PC-9 (cell line): ENCODE measurements around the gene SEC22A. TPM values are rescaled to one million over a fixed set of nuclear protein-coding genes. Genes with fewer than 3 reads are reported as not detected.

ENCODE experiments used
- BruUV-seq: library from RNA; stranded (reverse); fragments of 400-500 nt; replicated peaks from 2 replicates; lab custom pipeline; 2021; lab: Mats Ljungman, UMichigan
- CTCF ChIA-PET: fragments of 300-600 bp; sonication (Branson Sonifier 250); formaldehyde crosslinking; loops from one replicate; lab custom pipeline; 2022; ENCODE audit warnings: antibody characterized with exemption; lab: Charles Lee
- POLR2A ChIA-PET: fragments of 300-600 bp; sonication (Branson Sonifier 250); formaldehyde crosslinking; loops from one replicate; lab custom pipeline; 2022; ENCODE audit warnings: antibody characterized with exemption; ENCODE audit not compliant: unreplicated experiment; lab: Charles Lee
- DNase-seq, 2 experiments: peaks; one replicate each; pipeline versions ENCODE4 v3.0.0 to v3.0.0-alpha.2; 2015 to 2022; ENCODE audit warnings: mixed read lengths in 1 of 2
- H2AFZ ChIP-seq: fragments of 200-600 bp; sonication (generic); 2 replicates; pipeline ENCODE4 v1.8.1; 2017; ENCODE audit warnings: antibody characterized with exemption
- H3F3A ChIP-seq: fragments of 200-600 bp; sonication (generic); 2 replicates; pipeline ENCODE4 v1.8.1; 2017; ENCODE audit warnings: antibody characterized with exemption, mild to moderate bottlenecking, low read depth; ENCODE audit not compliant: insufficient read depth
- H3K27ac ChIP-seq: fragments of 200-600 bp; sonication (generic); 2 replicates; pipeline ENCODE4 v1.6.1; 2016; ENCODE audit warnings: mixed run types
- H3K27me3 ChIP-seq: fragments of 200-600 bp; sonication (generic); 2 replicates; pipeline ENCODE4 v1.6.1; 2016; ENCODE audit warnings: low read depth, mixed run types; ENCODE audit not compliant: insufficient read depth
- H3K36me3 ChIP-seq: fragments of 200-600 bp; sonication (generic); 2 replicates; pipeline ENCODE4 v1.6.1; 2016; ENCODE audit warnings: low read depth, mixed run types
- H3K4me1 ChIP-seq: fragments of 200-600 bp; sonication (generic); replicated peaks from 2 replicates; pipeline ENCODE4 v1.6.1; 2016; ENCODE audit warnings: mixed run types; ENCODE audit not compliant: insufficient read depth
- H3K4me2 ChIP-seq: fragments of 200-600 bp; sonication (generic); 2 replicates; pipeline ENCODE4 v1.6.1; 2017; ENCODE audit warnings: mixed run types
- H3K4me3 ChIP-seq: fragments of 200-600 bp; sonication (generic); 2 replicates; pipeline ENCODE4 v1.6.1; 2016; ENCODE audit warnings: mixed run types
- H3K79me2 ChIP-seq: fragments of 200-600 bp; sonication (generic); 2 replicates; pipeline ENCODE4 v1.6.1; 2017; ENCODE audit warnings: low read depth, mixed run types
- H3K9me2 ChIP-seq: fragments of 200-600 bp; sonication (generic); 2 replicates; pipeline ENCODE4 v1.8.1; 2017; ENCODE audit warnings: mild to moderate bottlenecking; ENCODE audit not compliant: insufficient read depth
- H3K9me3 ChIP-seq: fragments of 200-600 bp; sonication (generic); 2 replicates; pipeline ENCODE4 v1.8.1; 2016; ENCODE audit warnings: low read depth; ENCODE audit not compliant: insufficient read depth
- H4K20me1 ChIP-seq: fragments of 200-600 bp; sonication (generic); 2 replicates; pipeline ENCODE4 v1.8.1; 2017; ENCODE audit not compliant: insufficient read depth
- EZH2 ChIP-seq: fragments of 200-600 bp; sonication (generic); IDR thresholded peaks from 2 replicates; pipeline ENCODE4 v1.8.0; 2017; ENCODE audit warnings: antibody characterized with exemption, low read depth
- intact Hi-C: fragments of 100-400 bp; cut with micrococcal nuclease; formaldehyde crosslinking; loops from one replicate; pipeline ENCODE4 v1.10.0; 2022; ENCODE audit not compliant: unreplicated experiment
- total RNA-seq: library from RNA; stranded (reverse); gene quantifications from 2 replicates; pipeline ENCODE4 v1.2.3, GENCODE V29; 2021
- TF ChIP-seq, protein P1 (sequence below): fragments of 200-600 bp; sonication (generic); conservative IDR thresholded peaks from 2 replicates; pipeline ENCODE4 v1.6.1; 2017; ENCODE audit warnings: mixed run types, antibody characterized with exemption, mild to moderate bottlenecking, moderate library complexity

The SEC22A gene
- total RNA-seq, 1 experiment from 2014 or later = 20.2 TPM

DNA sequence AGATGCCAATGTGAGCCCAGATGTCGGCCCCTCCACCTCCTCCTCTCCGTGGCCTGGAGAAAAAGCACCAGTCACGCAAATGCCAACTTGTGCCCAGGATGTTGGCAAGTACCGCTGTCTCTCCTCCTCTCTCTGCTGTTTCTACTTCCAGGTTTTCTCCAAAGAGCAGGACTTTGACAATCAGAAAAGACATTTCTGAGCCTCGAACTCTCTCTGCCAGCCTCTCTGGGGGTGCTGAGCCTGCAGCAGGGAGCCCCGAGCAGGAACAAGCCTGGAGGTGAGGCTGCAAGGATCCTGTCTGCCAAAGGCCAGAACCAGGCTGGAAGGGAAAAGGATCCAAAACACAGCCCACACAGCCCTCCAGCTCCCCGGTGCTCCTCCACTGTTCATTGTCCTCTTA lies 89.7 kb downstream of the SEC22A start:
- H3K27me3 ChIP-seq = no peaks in the 10 kb centered on the region
- intact Hi-C loops = no loop called here
- H3F3A ChIP-seq = no peaks in the 10 kb centered on the region
- no peak overlapping the region for H2AFZ ChIP-seq
- ChIA-PET POLR2A (no interaction called here), CTCF (no interaction called here)
- no peaks in the 10 kb centered on the region for H3K9me2 ChIP-seq
- DNase-seq = no peak
- TF ChIP-seq, protein P1, sequence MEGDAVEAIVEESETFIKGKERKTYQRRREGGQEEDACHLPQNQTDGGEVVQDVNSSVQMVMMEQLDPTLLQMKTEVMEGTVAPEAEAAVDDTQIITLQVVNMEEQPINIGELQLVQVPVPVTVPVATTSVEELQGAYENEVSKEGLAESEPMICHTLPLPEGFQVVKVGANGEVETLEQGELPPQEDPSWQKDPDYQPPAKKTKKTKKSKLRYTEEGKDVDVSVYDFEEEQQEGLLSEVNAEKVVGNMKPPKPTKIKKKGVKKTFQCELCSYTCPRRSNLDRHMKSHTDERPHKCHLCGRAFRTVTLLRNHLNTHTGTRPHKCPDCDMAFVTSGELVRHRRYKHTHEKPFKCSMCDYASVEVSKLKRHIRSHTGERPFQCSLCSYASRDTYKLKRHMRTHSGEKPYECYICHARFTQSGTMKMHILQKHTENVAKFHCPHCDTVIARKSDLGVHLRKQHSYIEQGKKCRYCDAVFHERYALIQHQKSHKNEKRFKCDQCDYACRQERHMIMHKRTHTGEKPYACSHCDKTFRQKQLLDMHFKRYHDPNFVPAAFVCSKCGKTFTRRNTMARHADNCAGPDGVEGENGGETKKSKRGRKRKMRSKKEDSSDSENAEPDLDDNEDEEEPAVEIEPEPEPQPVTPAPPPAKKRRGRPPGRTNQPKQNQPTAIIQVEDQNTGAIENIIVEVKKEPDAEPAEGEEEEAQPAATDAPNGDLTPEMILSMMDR = no peak
- TF ChIP-seq EZH2 = no peak
- no TSS peak for BruUV-seq
- 0 out of 2 replicates have a peak, but pooled peaks cover 3% of the 10 kb centered on the region for H3K36me3 ChIP-seq
- no peak overlapping the region for H3K4me2 ChIP-seq
- no peaks in the 10 kb centered on the region for H3K9me3 ChIP-seq
- no peaks in the 10 kb centered on the region; the same call in 1 of the 2 replicates for H4K20me1 ChIP-seq
- no peak overlapping the region for H3K4me3 ChIP-seq
- no peaks in the 10 kb centered on the region for H3K4me1 ChIP-seq
- no peak overlapping the region for H3K27ac ChIP-seq
- no peaks in the 10 kb centered on the region for H3K79me2 ChIP-seq

DNA sequence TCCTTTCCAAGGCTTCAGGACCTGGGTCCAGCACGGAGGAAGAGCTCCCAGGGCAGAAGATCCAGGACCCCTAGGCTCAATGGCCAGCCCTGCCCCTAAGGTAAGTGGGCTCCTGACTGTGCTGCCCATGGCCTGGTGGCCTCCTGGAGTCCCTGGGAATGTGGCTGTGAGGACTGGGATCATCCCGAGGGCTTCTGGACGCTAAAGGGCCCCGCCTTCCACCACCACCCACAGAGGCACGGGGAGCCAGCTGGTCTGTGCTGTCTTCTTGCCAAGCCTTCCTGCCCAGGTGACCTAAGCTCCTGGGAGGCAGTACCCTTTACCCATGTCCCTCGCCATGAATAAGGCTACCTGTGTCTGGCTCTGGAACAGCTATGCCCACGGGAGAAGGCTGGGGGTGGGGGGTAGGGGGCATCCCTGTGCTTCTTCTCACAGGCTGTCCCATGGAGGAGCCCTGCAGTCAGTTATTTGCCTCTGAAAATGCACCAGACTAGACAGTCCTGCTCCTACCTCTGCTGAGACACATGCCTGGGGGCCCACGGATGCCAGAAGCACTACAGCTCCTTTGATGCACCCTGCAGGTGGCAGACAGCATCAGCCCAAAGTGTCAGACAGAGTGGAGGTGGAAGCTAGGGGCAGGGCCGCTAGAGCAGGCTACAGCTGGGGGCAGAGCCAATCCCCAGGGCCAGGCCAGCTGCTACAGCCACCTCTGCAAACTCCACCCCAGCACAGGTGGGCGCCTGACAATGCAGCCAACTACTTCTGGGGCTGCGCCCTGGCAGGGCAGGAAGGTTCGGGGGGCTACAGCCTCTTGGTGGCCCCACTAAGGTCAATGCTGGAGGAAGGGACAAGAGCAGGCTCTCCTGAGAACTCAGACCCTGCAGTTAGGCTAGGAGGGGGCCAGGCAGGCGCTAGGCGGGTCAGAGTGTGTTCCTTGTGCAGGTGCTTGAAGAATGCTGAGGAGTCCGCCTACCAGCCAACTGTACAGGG lies 90.9 kb downstream of the SEC22A start:
- H3K27ac ChIP-seq = no peak overlapping the region
- H3K79me2 ChIP-seq = no peaks in the 10 kb centered on the region
- H3K27me3 ChIP-seq = no peaks in the 10 kb centered on the region
- no peak overlapping the region for H3K4me3 ChIP-seq
- intact Hi-C loops = no loop called here
- no peak overlapping the region for H3K4me2 ChIP-seq
- H3F3A ChIP-seq = no peaks in the 10 kb centered on the region
- ChIA-PET CTCF (interaction anchor here (0.6 kb wide), 1 partner anchor 442 kb away, joined by 4 read pairs; no protein-coding TSS in a partner anchor), POLR2A (no interaction called here)
- H3K36me3 ChIP-seq = 0 out of 2 replicates have a peak, but pooled peaks cover 3% of the 10 kb centered on the region
- no peak for TF ChIP-seq EZH2
- TF ChIP-seq, protein P1 = no peak
- H3K9me2 ChIP-seq = no peaks in the 10 kb centered on the region
- H3K9me3 ChIP-seq = no peaks in the 10 kb centered on the region
- no peak for DNase-seq
- no peak overlapping the region for H2AFZ ChIP-seq
- no peaks in the 10 kb centered on the region for H3K4me1 ChIP-seq
- H4K20me1 ChIP-seq = no peaks in the 10 kb centered on the region
- BruUV-seq = no TSS peak

- no peaks in the 10 kb centered on the region for H3K36me3 ChIP-seq
- H3K27ac ChIP-seq = no peak overlapping the region
- DNase-seq = no peak
- H3K4me3 ChIP-seq = no peak overlapping the region
- 0 out of 2 replicates have a peak, but pooled peaks cover 4% of the 10 kb centered on the region for H3K4me1 ChIP-seq
- POLR2A ChIA-PET = no interaction called here
- BruUV-seq = no TSS peak
- no peaks in the 10 kb centered on the region for H3K27me3 ChIP-seq
- CTCF ChIA-PET = no interaction called here
- TF ChIP-seq, protein P1 = no peak
- TF ChIP-seq EZH2 = no peak
- H3K9me2 ChIP-seq = no peaks in the 10 kb centered on the region
- H4K20me1 ChIP-seq = no peaks in the 10 kb centered on the region
- no peaks in the 10 kb centered on the region for H3K79me2 ChIP-seq
- H3K9me3 ChIP-seq = no peaks in the 10 kb centered on the region
- no peaks in the 10 kb centered on the region for H3F3A ChIP-seq
- no peak overlapping the region for H3K4me2 ChIP-seq
- no peak overlapping the region for H2AFZ ChIP-seq
- intact Hi-C loops = no loop called here
These were observed 92.7 kb downstream of the SEC22A start for GRCh38 chr3:123294296-123294938.
